Neural crest cell (in vitro differentiated cells): ENCODE data around the gene C2CD3. TPM values are rescaled to one million over a fixed set of nuclear protein-coding genes. Genes with fewer than 3 reads are reported as not detected.

ENCODE experiments used
- DNase-seq: peaks from one replicate; pipeline ENCODE4 v3.0.0; 2021; ENCODE audit warnings: low read depth, mixed read lengths, low spot score
- H3K27ac Mint-ChIP-seq: one replicate; pipeline ENCODE4 v1.8.0; 2021; ENCODE audit warnings: mild to moderate bottlenecking, mixed read lengths; ENCODE audit not compliant: unreplicated experiment
- H3K27me3 Mint-ChIP-seq: 2 replicates; pipeline ENCODE4 v1.8.0; 2021; ENCODE audit warnings: low read depth, mild to moderate bottlenecking, mixed read lengths
- H3K36me3 Mint-ChIP-seq: 2 replicates; pipeline ENCODE4 v1.8.0; 2021; ENCODE audit warnings: low read depth, mild to moderate bottlenecking, mixed read lengths
- H3K4me1 Mint-ChIP-seq: 2 replicates; pipeline ENCODE4 v1.8.0; 2021; ENCODE audit warnings: mixed read lengths
- H3K4me3 Mint-ChIP-seq: one replicate; pipeline ENCODE4 v1.8.0; 2021; ENCODE audit warnings: mild to moderate bottlenecking, mixed read lengths
- H3K9me3 Mint-ChIP-seq: 2 replicates; pipeline ENCODE4 v1.8.0; 2021; ENCODE audit warnings: mixed read lengths
- total RNA-seq: library from RNA; stranded (reverse); gene quantifications from 2 replicates; pipeline ENCODE4 v1.2.1, GENCODE V29; 2021
- TF ChIP-seq, protein P1 (sequence below): fragments of 200-600 bp; sonication (generic); conservative IDR thresholded peaks from 2 replicates; pipeline ENCODE4 v1.5.0; 2021; ENCODE audit warnings: antibody characterized with exemption, mild to moderate bottlenecking

C2CD3 gene
- total RNA-seq, 1 donor from 2014 or later: 41.9 TPM

DNA sequence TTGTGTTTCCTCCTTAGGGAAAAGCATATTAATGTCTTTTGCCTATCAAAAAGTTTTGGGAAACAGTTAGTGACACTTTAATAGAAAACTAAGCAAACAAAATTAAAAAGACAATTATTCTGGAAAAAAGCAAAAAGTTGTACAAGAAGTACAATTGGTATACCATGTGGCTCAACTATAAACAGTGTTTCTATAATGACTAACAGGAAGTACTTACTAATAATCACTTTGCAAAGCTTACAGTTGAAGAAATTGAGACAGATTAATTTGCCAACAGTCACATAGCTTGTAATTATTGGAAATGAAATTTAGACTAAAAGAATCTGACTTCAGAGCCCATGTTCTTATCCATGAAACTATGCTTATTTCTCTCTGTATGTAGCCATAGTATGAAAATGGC is 25.0 kb upstream of the C2CD3 start:
- Mint-ChIP-seq H3K27ac (no peak overlapping the region), H3K27me3 (no peaks in the 10 kb centered on the region), H3K4me3 (no peak overlapping the region), H3K9me3 (peaks cover 4% of the 10 kb centered on the region), H3K36me3 (peaks cover 19% of the 10 kb centered on the region), H3K4me1 (no peaks in the 10 kb centered on the region)
- TF ChIP-seq, protein P1, sequence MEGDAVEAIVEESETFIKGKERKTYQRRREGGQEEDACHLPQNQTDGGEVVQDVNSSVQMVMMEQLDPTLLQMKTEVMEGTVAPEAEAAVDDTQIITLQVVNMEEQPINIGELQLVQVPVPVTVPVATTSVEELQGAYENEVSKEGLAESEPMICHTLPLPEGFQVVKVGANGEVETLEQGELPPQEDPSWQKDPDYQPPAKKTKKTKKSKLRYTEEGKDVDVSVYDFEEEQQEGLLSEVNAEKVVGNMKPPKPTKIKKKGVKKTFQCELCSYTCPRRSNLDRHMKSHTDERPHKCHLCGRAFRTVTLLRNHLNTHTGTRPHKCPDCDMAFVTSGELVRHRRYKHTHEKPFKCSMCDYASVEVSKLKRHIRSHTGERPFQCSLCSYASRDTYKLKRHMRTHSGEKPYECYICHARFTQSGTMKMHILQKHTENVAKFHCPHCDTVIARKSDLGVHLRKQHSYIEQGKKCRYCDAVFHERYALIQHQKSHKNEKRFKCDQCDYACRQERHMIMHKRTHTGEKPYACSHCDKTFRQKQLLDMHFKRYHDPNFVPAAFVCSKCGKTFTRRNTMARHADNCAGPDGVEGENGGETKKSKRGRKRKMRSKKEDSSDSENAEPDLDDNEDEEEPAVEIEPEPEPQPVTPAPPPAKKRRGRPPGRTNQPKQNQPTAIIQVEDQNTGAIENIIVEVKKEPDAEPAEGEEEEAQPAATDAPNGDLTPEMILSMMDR: no peak
- no peak for DNase-seq

DNA sequence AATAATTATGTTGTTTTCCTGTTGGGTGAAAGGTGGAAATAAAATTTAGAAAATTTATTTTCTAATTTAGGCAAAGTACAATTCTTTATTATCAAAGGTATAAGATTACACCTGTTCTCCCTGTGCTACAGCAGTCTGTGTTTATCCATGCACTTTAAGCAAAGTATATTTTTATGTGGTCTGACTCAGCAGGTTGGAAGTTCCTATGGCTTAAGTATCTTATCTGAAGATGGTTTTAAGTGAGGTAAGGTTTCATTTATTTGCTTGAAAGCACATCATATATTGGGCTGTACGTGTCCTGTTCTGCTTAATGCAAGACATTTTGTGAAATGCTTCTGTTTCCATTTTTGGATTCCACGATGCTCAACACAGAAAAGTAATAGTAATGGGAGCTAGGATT is 14.9 kb upstream of the C2CD3 start:
- peaks cover 8% of the 10 kb centered on the region for H3K36me3 Mint-ChIP-seq
- no peaks in the 10 kb centered on the region for H3K4me1 Mint-ChIP-seq
- H3K4me3 Mint-ChIP-seq: no peak overlapping the region
- no peak overlapping the region for H3K27ac Mint-ChIP-seq
- DNase-seq: no peak
- H3K9me3 Mint-ChIP-seq: no peaks in the 10 kb centered on the region
- H3K27me3 Mint-ChIP-seq: no peaks in the 10 kb centered on the region
- TF ChIP-seq, protein P1: no peak

DNA sequence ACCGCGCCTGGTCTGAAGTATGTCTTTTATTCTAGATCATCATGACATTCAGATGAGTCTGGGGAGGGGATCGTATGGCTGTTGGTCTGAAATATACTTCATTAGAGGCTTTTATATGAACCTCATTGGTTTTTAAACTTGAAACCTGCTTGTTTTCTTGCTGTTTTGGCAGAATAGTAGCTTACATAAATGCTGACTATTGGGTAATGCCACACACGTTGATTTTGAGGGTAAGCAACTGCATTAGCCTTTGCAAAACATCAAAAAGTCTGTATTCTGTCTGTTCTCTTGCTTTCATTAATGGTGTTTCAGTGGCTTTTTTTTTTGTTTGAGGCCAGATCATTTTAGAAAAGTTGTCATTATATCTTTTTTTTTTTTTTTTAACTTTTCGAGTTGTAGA is 14.5 kb upstream of the C2CD3 start:
- no peak overlapping the region for H3K4me3 Mint-ChIP-seq
- no peaks in the 10 kb centered on the region for H3K27me3 Mint-ChIP-seq
- no peaks in the 10 kb centered on the region for H3K4me1 Mint-ChIP-seq
- no peak overlapping the region for H3K27ac Mint-ChIP-seq
- DNase-seq: no peak
- H3K9me3 Mint-ChIP-seq: no peaks in the 10 kb centered on the region
- TF ChIP-seq, protein P1: no peak
- peaks cover 4% of the 10 kb centered on the region for H3K36me3 Mint-ChIP-seq

DNA sequence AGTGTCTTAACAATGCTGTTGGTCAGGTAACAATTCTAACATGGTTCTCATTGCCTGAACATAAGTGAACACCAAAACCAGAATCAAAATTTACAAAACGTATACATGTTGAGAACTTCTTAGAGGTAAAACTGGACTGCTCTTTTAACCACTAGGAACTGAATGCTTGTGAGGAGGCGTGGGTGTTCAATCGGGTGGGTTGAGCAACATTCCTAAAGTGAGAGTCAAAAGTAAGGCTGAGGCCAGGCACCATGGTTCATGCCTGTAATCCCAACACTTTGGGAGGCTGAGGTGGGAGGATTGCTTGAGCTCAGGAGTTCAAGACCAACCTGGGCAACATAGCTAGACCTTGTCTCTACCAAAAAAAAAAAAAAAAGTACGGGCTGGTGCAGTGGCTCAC is 11.8 kb upstream of the C2CD3 start:
- no peaks in the 10 kb centered on the region for H3K36me3 Mint-ChIP-seq
- TF ChIP-seq, protein P1: no peak
- no peak overlapping the region for H3K4me3 Mint-ChIP-seq
- no peaks in the 10 kb centered on the region for H3K27me3 Mint-ChIP-seq
- no peaks in the 10 kb centered on the region for H3K9me3 Mint-ChIP-seq
- H3K4me1 Mint-ChIP-seq: no peaks in the 10 kb centered on the region
- no peak for DNase-seq
- H3K27ac Mint-ChIP-seq: no peak overlapping the region

DNA sequence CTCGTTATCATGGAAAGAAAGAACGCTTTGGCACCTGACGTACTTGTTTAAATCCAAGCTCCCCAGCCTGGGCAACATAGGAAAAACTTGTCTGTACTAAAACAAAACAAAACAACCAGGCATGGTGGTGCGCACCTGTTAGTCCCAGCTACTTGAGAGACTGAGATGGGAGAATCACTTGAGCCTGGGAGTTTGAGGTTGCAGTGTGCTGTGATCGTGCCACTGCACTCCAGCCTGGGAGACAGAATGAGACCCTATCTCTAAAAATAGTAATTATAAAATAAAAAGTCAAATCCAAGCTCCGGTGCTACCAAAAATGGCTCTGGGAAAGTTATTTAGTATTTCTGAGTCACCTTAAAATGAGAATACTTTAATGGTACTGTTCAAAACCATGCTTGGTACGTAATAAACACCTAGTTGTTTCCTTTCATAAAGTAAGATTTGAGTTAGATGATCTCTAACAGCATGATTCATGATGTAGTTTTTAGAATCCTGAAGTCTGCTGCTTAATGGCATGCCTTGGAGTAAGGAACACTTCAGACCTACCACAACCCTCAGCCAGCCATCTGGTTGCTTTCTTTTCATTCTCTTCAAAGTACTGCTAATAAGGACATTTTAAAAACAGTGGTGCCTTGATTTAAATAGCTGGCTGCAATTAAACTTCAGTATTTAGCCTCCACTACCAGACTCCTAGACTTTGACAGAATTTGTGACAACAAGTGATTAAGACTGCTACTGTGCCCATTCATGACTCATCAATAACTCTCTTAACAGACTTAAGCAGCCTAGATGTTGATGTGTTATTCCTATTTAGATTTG is 8.6 kb upstream of the C2CD3 start:
- peaks cover 2% of the 10 kb centered on the region for H3K4me1 Mint-ChIP-seq
- TF ChIP-seq, protein P1: no peak
- no peak overlapping the region for H3K4me3 Mint-ChIP-seq
- no peak overlapping the region for H3K27ac Mint-ChIP-seq
- no peaks in the 10 kb centered on the region for H3K9me3 Mint-ChIP-seq
- H3K36me3 Mint-ChIP-seq: no peaks in the 10 kb centered on the region
- no peaks in the 10 kb centered on the region for H3K27me3 Mint-ChIP-seq
- DNase-seq: no peak
